CD4-positive, CD25-positive, alpha-beta regulatory T cell (primary cell): ENCODE results near the gene FIP1L1. TPM values are rescaled to one million over a fixed set of nuclear protein-coding genes. Genes with fewer than 3 reads are reported as not detected.

Source experiments
- ATAC-seq, 2 donors: fragments of 150-1000 bp; cut with Tn5 transposase; one replicate each; pipeline ENCODE4 v1.10.0; 2021; ENCODE audit warnings: low read depth in 2 of 2, moderate number of reproducible peaks in 2 of 2, moderate library complexity in 1 of 2
- DNase-seq, 3 donors: peaks; one replicate each; pipeline versions ENCODE4 v3.0.0 to v3.0.0-alpha.2; 2012 to 2022; ENCODE audit warnings: mixed read lengths in 1 of 3
- H3K27ac ChIP-seq: one replicate; pipeline ENCODE4 v1.7.0; 2013; ENCODE audit warnings: mild to moderate bottlenecking, low read length; ENCODE audit not compliant: insufficient read depth, poor library complexity, severe bottlenecking
- H3K27me3 ChIP-seq: one replicate; pipeline ENCODE4 v1.7.0; 2013; ENCODE audit warnings: low read length; ENCODE audit not compliant: control insufficient read depth, insufficient read depth
- H3K36me3 ChIP-seq: one replicate; pipeline ENCODE4 v1.7.0; 2013; ENCODE audit warnings: mild to moderate bottlenecking, low read length, moderate library complexity; ENCODE audit not compliant: control insufficient read depth, insufficient read depth
- H3K4me1 ChIP-seq: 2 replicates; pipeline ENCODE4 v1.7.0; 2013; ENCODE audit warnings: mild to moderate bottlenecking, low read length; ENCODE audit not compliant: insufficient read depth, control insufficient read depth, poor library complexity, severe bottlenecking
- H3K4me3 ChIP-seq: one replicate; pipeline ENCODE4 v1.7.0; 2013; ENCODE audit warnings: low read depth, mild to moderate bottlenecking, low read length, moderate library complexity
- H3K9me3 ChIP-seq, 2 experiments: 1 replicate in 1 of 2; 2 replicates in 1 of 2; pipeline ENCODE4 v1.7.0; 2013; ENCODE audit warnings: low read length in 2 of 2, mild to moderate bottlenecking in 1 of 2, moderate library complexity in 1 of 2; ENCODE audit not compliant: control insufficient read depth in 2 of 2
- H3K27ac Mint-ChIP-seq, 3 donors: one replicate each; pipeline ENCODE4 v1.8.0; 2020 to 2022; ENCODE audit warnings: mild to moderate bottlenecking in 3 of 3, mixed read lengths in 3 of 3, moderate library complexity in 2 of 3
- H3K27me3 Mint-ChIP-seq: one replicate; pipeline ENCODE4 v1.8.0; 2022; ENCODE audit warnings: mild to moderate bottlenecking, mixed read lengths
- H3K36me3 Mint-ChIP-seq: one replicate; pipeline ENCODE4 v1.8.0; 2020; ENCODE audit warnings: mixed read lengths
- H3K4me1 Mint-ChIP-seq, 4 donors: one replicate each; pipeline ENCODE4 v1.8.0; 2020 to 2022; ENCODE audit warnings: mixed read lengths in 4 of 4, mild to moderate bottlenecking in 1 of 4
- H3K4me3 Mint-ChIP-seq, 4 donors: one replicate each; pipeline ENCODE4 v1.8.0; 2020 to 2022; ENCODE audit warnings: mild to moderate bottlenecking in 4 of 4, mixed read lengths in 4 of 4, moderate library complexity in 3 of 4
- H3K9me3 Mint-ChIP-seq, 7 donors: one replicate each; pipeline ENCODE4 v1.8.0; 2020 to 2022; ENCODE audit warnings: mixed read lengths in 7 of 7, mild to moderate bottlenecking in 3 of 7, moderate library complexity in 2 of 7
- polyA plus RNA-seq, 4 donors: library from polyadenylated mRNA; unstranded; fragments of 300-500 nt; fragmentation: Illumina TruSeq; gene quantifications; one replicate each; pipeline ENCODE4 v1.2.3, GENCODE V29; 2021
- total RNA-seq: library from RNA; stranded (reverse); gene quantifications from one replicate; pipeline ENCODE4 v1.2.3, GENCODE V29; 2022

The FIP1L1 gene
- total and polyA plus RNA-seq, 5 donors from 2014 or later: 68.7 to 78.1 (median 70.9) TPM

- Histone ChIP-seq H3K9me3 (no peaks in the 10 kb centered on the region), H3K27ac (no peak overlapping the region), H3K4me3 (no peak overlapping the region), H3K36me3 (peaks cover 16% of the 10 kb centered on the region), H3K4me1 (no peaks in the 10 kb centered on the region), H3K27me3 (no peaks in the 10 kb centered on the region)
- H3K27me3 Mint-ChIP-seq: no peaks in the 10 kb centered on the region
- no peak for DNase-seq
- no peak for ATAC-seq
- H3K4me1 Mint-ChIP-seq: peaks cover 6 to 14% (median 9%) of the 10 kb centered on the region in 4 donors
- H3K36me3 Mint-ChIP-seq: peaks cover 33% of the 10 kb centered on the region
- no peaks in the 10 kb centered on the region for H3K9me3 Mint-ChIP-seq
- H3K4me3 Mint-ChIP-seq: peak overlapping the region in 1 of 4 donors; percentile 2
- no peak overlapping the region for H3K27ac Mint-ChIP-seq
Observed at GRCh38 chr4:53354012-53354722, 23.3 kb upstream of the FIP1L1 start.

- H3K36me3 Mint-ChIP-seq: peaks cover 27% of the 10 kb centered on the region
- H3K9me3 Mint-ChIP-seq: no peaks in the 10 kb centered on the region
- ATAC-seq (no peak), DNase-seq (no peak)
- H3K9me3 ChIP-seq: no peaks in the 10 kb centered on the region
- no peak overlapping the region for H3K4me3 ChIP-seq
- peaks cover 13% of the 10 kb centered on the region for H3K36me3 ChIP-seq
- no peaks in the 10 kb centered on the region for H3K27me3 ChIP-seq
- no peak overlapping the region for H3K27ac ChIP-seq
- H3K4me1 Mint-ChIP-seq: peaks cover 14 to 25% (median 23%) of the 10 kb centered on the region in 4 donors
- peak overlapping the region in 2 of 3 donors; percentile 5 to 9 for H3K27ac Mint-ChIP-seq
- no peak overlapping the region for H3K4me3 Mint-ChIP-seq
- H3K27me3 Mint-ChIP-seq: no peaks in the 10 kb centered on the region
- no peaks in the 10 kb centered on the region for H3K4me1 ChIP-seq
Observed at GRCh38 chr4:53355930-53356521, 21.4 kb upstream of the FIP1L1 start.

- no peak overlapping the region for H3K27ac ChIP-seq
- H3K4me3 Mint-ChIP-seq: peak overlapping the region in 1 of 4 donors; percentile 83
- DNase-seq: no peak
- H3K4me1 ChIP-seq: peaks cover 31% of the 10 kb centered on the region
- no peak overlapping the region for H3K27ac Mint-ChIP-seq
- H3K36me3 Mint-ChIP-seq: peaks cover 11% of the 10 kb centered on the region
- H3K36me3 ChIP-seq: no peaks in the 10 kb centered on the region
- H3K9me3 ChIP-seq: no peaks in the 10 kb centered on the region
- H3K9me3 Mint-ChIP-seq: no peaks in the 10 kb centered on the region
- peaks cover 32 to 66% (median 45%) of the 10 kb centered on the region in 4 donors for H3K4me1 Mint-ChIP-seq
- H3K27me3 Mint-ChIP-seq: no peaks in the 10 kb centered on the region
- H3K27me3 ChIP-seq: no peaks in the 10 kb centered on the region
- H3K4me3 ChIP-seq: no peak overlapping the region
- no peak for ATAC-seq
Observed at GRCh38 chr4:53361451-53361850, 16.0 kb upstream of the FIP1L1 start.

GRCh38 chr4:53362093-53362492 is 15.3 kb upstream of the FIP1L1 start:
- peak overlapping the region in 2 of 3 donors; percentile 3 to 5 for H3K27ac Mint-ChIP-seq
- Histone ChIP-seq H3K9me3 (no peaks in the 10 kb centered on the region), H3K4me1 (peaks cover 34% of the 10 kb centered on the region), H3K4me3 (no peak overlapping the region), H3K27me3 (no peaks in the 10 kb centered on the region), H3K27ac (no peak overlapping the region), H3K36me3 (no peaks in the 10 kb centered on the region)
- no peaks in the 10 kb centered on the region for H3K9me3 Mint-ChIP-seq
- peaks cover 11% of the 10 kb centered on the region for H3K36me3 Mint-ChIP-seq
- peak overlapping the region; percentile 39 to 83 (median 66) for H3K4me3 Mint-ChIP-seq
- ATAC-seq (no peak), DNase-seq (no peak)
- no peaks in the 10 kb centered on the region for H3K27me3 Mint-ChIP-seq
- peaks cover 32 to 72% (median 48%) of the 10 kb centered on the region in 4 donors for H3K4me1 Mint-ChIP-seq

GRCh38 chr4:53364624-53365023 is 12.8 kb upstream of the FIP1L1 start:
- H3K27me3 ChIP-seq: peaks cover 12% of the 10 kb centered on the region
- no peaks in the 10 kb centered on the region for H3K9me3 ChIP-seq
- ATAC-seq (no peak), DNase-seq (no peak)
- peaks cover 26 to 65% (median 47%) of the 10 kb centered on the region in 4 donors for H3K4me1 Mint-ChIP-seq
- no peaks in the 10 kb centered on the region for H3K9me3 Mint-ChIP-seq
- no peaks in the 10 kb centered on the region for H3K36me3 ChIP-seq
- H3K27me3 Mint-ChIP-seq: peaks cover 18% of the 10 kb centered on the region
- peak overlapping the region; percentile 95 for H3K4me3 ChIP-seq
- H3K27ac ChIP-seq: peak overlapping the region; percentile 84
- peaks cover 4% of the 10 kb centered on the region for H3K36me3 Mint-ChIP-seq
- H3K4me1 ChIP-seq: peaks cover 34% of the 10 kb centered on the region
- peak overlapping the region; percentile 93 to 98 (median 96) for H3K4me3 Mint-ChIP-seq
- peak overlapping the region in 2 of 3 donors; percentile 98 to 99 for H3K27ac Mint-ChIP-seq

- peak overlapping the region; percentile 95 for H3K4me3 ChIP-seq
- Mint-ChIP-seq H3K4me1 (peaks cover 22 to 61% (median 44%) of the 10 kb centered on the region in 4 donors), H3K9me3 (no peaks in the 10 kb centered on the region), H3K27ac (peak overlapping the region; percentile 93 to 99 (median 98)), H3K27me3 (peaks cover 22% of the 10 kb centered on the region), H3K36me3 (no peaks in the 10 kb centered on the region), H3K4me3 (peak overlapping the region; percentile 93 to 98 (median 96))
- peaks cover 15% of the 10 kb centered on the region for H3K27me3 ChIP-seq
- no peaks in the 10 kb centered on the region for H3K36me3 ChIP-seq
- peak overlapping the region; percentile 84 for H3K27ac ChIP-seq
- H3K9me3 ChIP-seq: no peaks in the 10 kb centered on the region
- H3K4me1 ChIP-seq: peaks cover 34% of the 10 kb centered on the region
- peak in 2 of 3 donors; percentile 3 to 40 for DNase-seq
- ATAC-seq: peak in 1 of 2 donors; percentile 6
Observed at GRCh38 chr4:53365121-53365485, 12.3 kb upstream of the FIP1L1 start.

GRCh38 chr4:53365486-53366300 is 11.7 kb upstream of the FIP1L1 start, which contains the start of gene SCFD2:
Gene SCFD2 (minus strand): TSS chr4:53366061.
- no peaks in the 10 kb centered on the region for H3K36me3 Mint-ChIP-seq
- Histone ChIP-seq H3K4me3 (peak within 1 kb of the TSS; percentile 95), H3K36me3 (no peaks in the 10 kb centered on the region), H3K27me3 (peaks cover 15% of the 10 kb centered on the region), H3K4me1 (peaks cover 34% of the 10 kb centered on the region), H3K9me3 (no peaks in the 10 kb centered on the region), H3K27ac (peak within 1 kb of the TSS; percentile 84)
- H3K9me3 Mint-ChIP-seq: no peaks in the 10 kb centered on the region
- peak; percentile 93 to 98 (median 96) for DNase-seq
- peaks cover 22 to 55% (median 38%) of the 10 kb centered on the region in 4 donors for H3K4me1 Mint-ChIP-seq
- H3K4me3 Mint-ChIP-seq: peak within 1 kb of the TSS; percentile 93 to 98 (median 96)
- ATAC-seq: peak; percentile 95 to 98
- peak within 1 kb of the TSS; percentile 98 to 99 (median 98) for H3K27ac Mint-ChIP-seq
- peaks cover 27% of the 10 kb centered on the region for H3K27me3 Mint-ChIP-seq
